Testis (tissue), 2 donors: Measurements from ENCODE around the gene TNFAIP8L2.

Experiments
- POLR2A ChIP-seq: fragments of 450-650 bp; IDR thresholded peaks from one replicate; pipeline ENCODE4 v1.6.1; 2017; ENCODE audit warnings: antibody characterized with exemption, mild to moderate bottlenecking, moderate library complexity
- TF ChIP-seq, protein P1 (sequence below), 3 experiments: fragments of 450-650 bp in 2 of 3; fragments of 200-600 bp in 1 of 3; sonication (generic) in 1 of 3; IDR thresholded peaks; one replicate each; pipeline ENCODE4 v1.5.1; 2016 to 2019; ENCODE audit warnings: antibody characterized with exemption in 3 of 3, mild to moderate bottlenecking in 2 of 3, moderate library complexity in 1 of 3

DNA sequence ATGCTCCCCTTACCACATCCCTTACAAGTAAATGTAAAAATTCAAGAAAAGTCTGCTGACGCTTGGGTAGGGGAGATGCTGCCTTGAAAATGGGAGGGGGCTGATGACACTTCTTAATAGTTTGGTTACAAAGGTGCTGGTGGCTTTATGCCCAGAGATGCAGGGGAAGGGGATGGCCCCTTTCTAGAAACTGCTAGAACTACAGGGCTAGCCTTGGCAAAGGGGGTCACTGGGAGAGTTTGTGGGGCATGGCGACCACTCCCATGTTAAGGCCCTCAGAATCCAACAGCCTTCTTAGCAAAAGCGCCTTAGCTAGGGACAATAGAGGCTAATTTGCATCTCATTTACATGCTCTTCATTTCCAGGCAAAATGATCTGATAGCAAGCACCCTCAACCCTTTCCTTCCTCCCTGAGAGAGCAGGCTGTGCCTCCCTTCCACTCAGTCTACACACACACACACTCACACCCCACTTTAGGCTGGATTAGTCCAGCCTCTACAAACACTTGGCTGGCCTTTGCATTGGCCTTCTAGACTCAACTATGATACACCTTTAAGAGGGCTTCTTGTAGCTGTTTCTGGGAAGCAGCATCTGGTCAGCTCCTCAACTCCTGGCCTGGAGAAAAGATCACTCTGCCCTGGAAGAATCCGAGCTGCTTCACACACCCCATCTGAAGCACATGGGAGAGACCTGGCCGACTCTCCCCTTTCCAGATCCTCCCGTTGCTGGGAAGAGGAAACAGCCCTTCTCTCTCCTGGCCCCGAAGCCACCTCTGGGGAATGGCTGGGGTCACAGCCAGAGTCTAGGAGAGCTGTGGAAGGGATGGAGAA, 11.8 kb upstream of the TNFAIP8L2 start:
- TF ChIP-seq, protein P1, sequence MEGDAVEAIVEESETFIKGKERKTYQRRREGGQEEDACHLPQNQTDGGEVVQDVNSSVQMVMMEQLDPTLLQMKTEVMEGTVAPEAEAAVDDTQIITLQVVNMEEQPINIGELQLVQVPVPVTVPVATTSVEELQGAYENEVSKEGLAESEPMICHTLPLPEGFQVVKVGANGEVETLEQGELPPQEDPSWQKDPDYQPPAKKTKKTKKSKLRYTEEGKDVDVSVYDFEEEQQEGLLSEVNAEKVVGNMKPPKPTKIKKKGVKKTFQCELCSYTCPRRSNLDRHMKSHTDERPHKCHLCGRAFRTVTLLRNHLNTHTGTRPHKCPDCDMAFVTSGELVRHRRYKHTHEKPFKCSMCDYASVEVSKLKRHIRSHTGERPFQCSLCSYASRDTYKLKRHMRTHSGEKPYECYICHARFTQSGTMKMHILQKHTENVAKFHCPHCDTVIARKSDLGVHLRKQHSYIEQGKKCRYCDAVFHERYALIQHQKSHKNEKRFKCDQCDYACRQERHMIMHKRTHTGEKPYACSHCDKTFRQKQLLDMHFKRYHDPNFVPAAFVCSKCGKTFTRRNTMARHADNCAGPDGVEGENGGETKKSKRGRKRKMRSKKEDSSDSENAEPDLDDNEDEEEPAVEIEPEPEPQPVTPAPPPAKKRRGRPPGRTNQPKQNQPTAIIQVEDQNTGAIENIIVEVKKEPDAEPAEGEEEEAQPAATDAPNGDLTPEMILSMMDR (IDR thresholded peaks at IDR 0.05), result no peak
- no peak for TF ChIP-seq POLR2A
